ENCODE measurements around the gene KNDC1. TPM values are rescaled to one million over a fixed set of nuclear protein-coding genes. Genes with fewer than 3 reads are reported as not detected.
"Not testable (repeated sequence)": the region's sequence is repeated elsewhere in the genome, so short reads cannot be mapped to it uniquely, and the experiment has no call there.

KNDC1 gene
- total and polyA plus RNA-seq, 10 of the 15 experiments (the other 5 are each of a cell fraction or from before 2014, with no cell fraction given) = 0.03 to 0.11 (median 0.05) TPM; not detected in 7

GRCh38 chr10:133231946-133232574 lies 72.0 kb downstream of the KNDC1 start (continued):
- TF ChIP-seq ZBTB40 (IDR thresholded peaks at IDR 0.05; ENCODE audit: borderline replicate concordance) (no peak), POLR2AphosphoS5 (IDR thresholded peaks at IDR 0.05; ENCODE audit: low read length) (no peak), CBX3 (IDR thresholded peaks at IDR 0.05; ENCODE audit: borderline replicate concordance, low read depth) (no peak), BACH1 (IDR thresholded peaks at IDR 0.05; ENCODE audit: borderline replicate concordance) (no peak), STAT1 (conservative IDR thresholded peaks at IDR 0.05) (no peak), MAX (IDR thresholded peaks at IDR 0.05; ENCODE audit: low read depth, low read length) (no peak)

GRCh38 chr10:133234796-133235195 lies 74.8 kb downstream of the KNDC1 start:
- RAD21 ChIA-PET (ENCODE audit: unreplicated experiment); in situ Hi-C loops (cut with MboI); H3K27ac ChIP-seq (ENCODE audit: control insufficient read depth, insufficient read depth); DNase-seq (ENCODE audit: low read depth, low spot score); SMC1A ChIA-PET (ENCODE audit: uncharacterized antibody, unreplicated experiment); H4K20me1 ChIP-seq (ENCODE audit: control insufficient read depth, insufficient read depth); H3K79me2 ChIP-seq (ENCODE audit: control insufficient read depth, insufficient read depth, low read length); H3K9ac ChIP-seq (ENCODE audit: control insufficient read depth, insufficient read depth, low read length); intact Hi-C loops (cut with micrococcal nuclease; ENCODE audit: unreplicated experiment); BruUV-seq (replicated peaks); H3K4me2 ChIP-seq (ENCODE audit: control insufficient read depth, insufficient read depth); H3K4me3 ChIP-seq; ATAC-seq; H3K36me3 ChIP-seq (ENCODE audit: control insufficient read depth in 2 of 2, insufficient read depth in 2 of 2, low read length in 1 of 2); H3K27me3 ChIP-seq (replicated peaks in 1 of 2; ENCODE audit: control insufficient read depth in 2 of 2, insufficient read depth in 2 of 2, low read length in 1 of 2); H3K4me1 ChIP-seq (ENCODE audit: control insufficient read depth, insufficient read depth, low read length); H2AFZ ChIP-seq (ENCODE audit: control insufficient read depth, low read depth, low read length); CTCF ChIA-PET; POLR2A ChIA-PET; H3K9me3 ChIP-seq (replicated peaks; ENCODE audit: control insufficient read depth, insufficient read depth, low read length); FAIRE-seq: not testable (repeated sequence)
- WGBS (ENCODE audit: insufficient coverage, insufficient replicate concordance, low lambda C conversion rate, missing lambda C conversion rate) = 31% methylated on average over 7 of the region's 10 CpGs
